ENCODE measurements around the gene SLC35E1. TPM values are rescaled to one million over a fixed set of nuclear protein-coding genes. Genes with fewer than 3 reads are reported as not detected.

The SLC35E1 gene
- total RNA-seq, result 10 to 100 TPM; 30.7 to 43.2 (median 39.2) TPM

DNA sequence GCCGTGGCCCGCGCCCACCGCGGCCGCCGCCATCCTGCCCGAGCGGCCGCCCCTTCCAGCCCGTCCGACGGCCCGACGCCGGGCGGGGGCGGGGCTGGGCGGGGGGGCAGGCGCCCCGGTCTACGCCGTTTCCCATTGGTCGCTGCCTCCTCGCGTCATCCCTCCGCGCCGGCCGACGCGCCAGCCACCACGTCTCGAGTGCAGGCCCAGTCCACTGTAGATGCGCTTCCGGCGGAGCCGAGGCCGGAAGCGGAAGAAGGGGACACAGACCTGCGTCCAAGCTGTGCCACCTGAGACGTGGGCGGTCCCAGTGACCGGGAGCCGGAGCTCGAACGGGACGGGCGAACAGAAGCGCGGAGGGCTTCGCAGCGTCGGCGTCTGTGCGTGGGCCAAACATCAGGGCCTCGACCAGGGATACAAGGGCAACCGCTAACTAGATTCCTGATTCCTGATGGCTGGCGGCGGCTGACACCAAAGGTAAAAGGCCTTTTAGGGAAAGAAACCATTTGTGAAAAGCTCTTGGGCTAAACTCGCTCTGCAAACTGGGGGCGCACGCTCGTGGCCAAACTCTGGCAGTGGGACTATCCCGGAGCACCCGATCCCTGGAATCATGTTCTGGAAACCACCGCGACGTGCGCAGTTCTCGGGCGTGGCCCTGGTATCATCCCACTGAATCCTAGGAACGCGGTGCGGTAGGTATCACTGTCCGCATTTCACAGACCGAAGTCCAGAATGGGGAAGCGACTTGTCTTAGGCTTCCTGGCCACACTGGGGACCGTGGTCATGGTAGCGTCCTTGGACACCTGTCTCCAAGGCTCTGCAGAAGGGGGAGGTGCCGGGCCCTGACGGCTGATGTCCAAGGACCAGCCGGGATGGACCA is at the start of gene SLC35E1:
Gene SLC35E1, minus strand, starts transcription at position 84 of the 880 bp plus-strand sequence. Its CDS starts 51 bp downstream, at position 33.
- TF ChIP-seq CTCF (IDR thresholded peaks at IDR 0.05) (no peak), POLR2A (IDR thresholded peaks at IDR 0.05) (no peak)
- peak within 1 kb of the TSS; percentile 86 for H3K4me3 ChIP-seq (ENCODE audit: low read depth, poor library complexity, severe bottlenecking)
- 0 to 1% methylated on average over 55 to 56 of the region's 83 CpGs for WGBS, 2 donors
- DNase-seq (ENCODE audit: low spot score in 2 of 2), result peak; percentile 93 to 98
- intact Hi-C loops (cut with DNase I; ENCODE audit: low total_unique reads), result no loop called here

GRCh38 chr19:16621165-16621800 is 49.1 kb upstream of the SLC35E1 start:
- intact Hi-C loops (cut with DNase I; ENCODE audit: low total_unique reads), result loop anchor here (2.0 to 5.0 kb wide), 2 partner anchors 68 to 1164 kb away; no protein-coding TSS in a partner anchor
- no peak for TF ChIP-seq CTCF (IDR thresholded peaks at IDR 0.05)
- TF ChIP-seq POLR2A (IDR thresholded peaks at IDR 0.05), result no peak
- DNase-seq (ENCODE audit: low spot score in 2 of 2), result no peak
- 76 to 78% methylated on average over 7 of the region's 7 CpGs for WGBS, 2 donors
- no peak overlapping the region for H3K4me3 ChIP-seq (ENCODE audit: low read depth, poor library complexity, severe bottlenecking)

DNA sequence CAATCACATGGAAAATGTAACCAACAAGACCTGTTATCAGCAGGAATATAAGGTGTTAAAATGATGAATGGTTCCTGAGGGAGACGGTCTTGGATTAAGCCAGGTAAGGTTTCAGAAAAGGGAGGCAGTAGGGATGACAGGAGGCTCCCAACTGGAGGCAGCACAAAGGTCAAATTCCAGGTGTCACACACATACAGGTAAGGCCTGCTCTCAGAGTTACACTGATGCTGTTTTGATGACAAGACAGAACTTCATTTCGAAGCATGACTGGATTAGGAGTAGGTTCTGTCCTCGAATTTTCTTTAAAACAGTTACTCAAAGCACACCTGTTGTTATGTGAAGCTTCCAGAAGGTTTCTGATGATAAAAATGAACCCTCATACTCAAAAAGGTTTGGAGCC is 48.4 kb upstream of the SLC35E1 start:
- 68 to 76% methylated on average over 3 of the region's 3 CpGs for WGBS, 2 donors
- no peak for TF ChIP-seq CTCF (IDR thresholded peaks at IDR 0.05)
- TF ChIP-seq POLR2A (IDR thresholded peaks at IDR 0.05), result no peak
- intact Hi-C loops (cut with DNase I; ENCODE audit: low total_unique reads), result loop anchor here (2.0 to 5.0 kb wide), 2 partner anchors 68 to 1163 kb away; no protein-coding TSS in a partner anchor
- no peak overlapping the region for H3K4me3 ChIP-seq (ENCODE audit: low read depth, poor library complexity, severe bottlenecking)
- no peak for DNase-seq (ENCODE audit: low spot score in 2 of 2)

GRCh38 chr19:16620018-16620417 is 47.8 kb upstream of the SLC35E1 start:
- 85 to 86% methylated on average over 5 of the region's 5 CpGs for WGBS, 2 donors
- H3K4me3 ChIP-seq (ENCODE audit: low read depth, poor library complexity, severe bottlenecking), result no peak overlapping the region
- TF ChIP-seq POLR2A (IDR thresholded peaks at IDR 0.05) (no peak), CTCF (IDR thresholded peaks at IDR 0.05) (no peak)
- no peak for DNase-seq (ENCODE audit: low spot score in 2 of 2)
- intact Hi-C loops (cut with DNase I; ENCODE audit: low total_unique reads), result loop anchor here (2.0 to 5.0 kb wide), 2 partner anchors 67 to 1163 kb away; no protein-coding TSS in a partner anchor

DNA sequence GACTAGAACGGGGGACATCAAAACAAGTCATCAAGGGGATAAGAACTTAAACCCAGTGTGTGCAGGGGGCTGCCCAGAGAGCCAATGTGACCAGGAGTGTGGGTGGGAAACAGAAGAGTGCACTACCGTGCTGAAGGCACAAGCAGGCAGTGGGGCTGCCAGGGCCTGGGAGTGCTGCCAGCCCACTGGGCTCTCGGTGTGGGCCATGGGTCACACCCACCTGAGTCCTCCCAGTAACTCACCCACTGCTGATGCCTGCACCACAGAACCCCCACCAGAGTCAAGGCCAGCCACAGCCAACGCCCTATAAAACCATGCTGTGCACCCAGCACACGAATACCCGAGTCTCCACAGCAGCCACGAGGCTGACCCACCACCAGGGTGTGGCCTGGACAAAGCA is 47.2 kb upstream of the SLC35E1 start:
- TF ChIP-seq CTCF (IDR thresholded peaks at IDR 0.05), result no peak
- TF ChIP-seq POLR2A (IDR thresholded peaks at IDR 0.05), result no peak
- 47 to 52% methylated on average over 7 of the region's 7 CpGs for WGBS, 2 donors
- intact Hi-C loops (cut with DNase I; ENCODE audit: low total_unique reads), result no loop called here
- H3K4me3 ChIP-seq (ENCODE audit: low read depth, poor library complexity, severe bottlenecking), result no peak overlapping the region
- no peak for DNase-seq (ENCODE audit: low spot score in 2 of 2)
